HEK293 (cell line): ENCODE results near the gene CCR5AS.

Source experiments
- CTCF ChIA-PET: fragments of 350-600 bp; formaldehyde crosslinking; extraction: SDS; loops from one replicate; lab custom pipeline; 2021; ENCODE audit warnings: antibody characterized with exemption; lab: Yijun Ruan, JAX
- POLR2A ChIA-PET: fragments of 300-600 bp; formaldehyde crosslinking; extraction: SDS; loops from one replicate; lab custom pipeline; 2020; ENCODE audit warnings: antibody characterized with exemption, inconsistent platforms; lab: Yijun Ruan, JAX
- H3K27ac ChIP-seq: fragments of 200-500 bp; sonication (Bioruptor generic); 2 replicates; pipeline ENCODE4 v1.5.1; 2014; ENCODE audit warnings: low read depth, low read length, control low read depth, inconsistent platforms; ENCODE audit errors: extremely low read depth
- H3K36me3 ChIP-seq, 2 experiments: fragments of 200-500 bp in 1 of 2; sonication (Bioruptor generic) in 1 of 2; 1 replicate in 1 of 2; 2 replicates in 1 of 2; pipeline ENCODE4 v1.5.1; 2014 to 2017; ENCODE audit warnings: inconsistent platforms in 2 of 2, low read length in 2 of 2; ENCODE audit not compliant: control insufficient read depth in 2 of 2, insufficient read depth in 1 of 2
- H3K4me1 ChIP-seq: fragments of 200-500 bp; sonication (Bioruptor generic); 2 replicates; pipeline ENCODE4 v1.5.1; 2014; ENCODE audit warnings: mild to moderate bottlenecking, low read length, inconsistent platforms; ENCODE audit not compliant: control insufficient read depth, insufficient read depth
- H3K4me3 ChIP-seq: 2 replicates; pipeline ENCODE4 v1.5.1; 2011; ENCODE audit warnings: low read depth, mild to moderate bottlenecking, control low read depth, low read length, moderate library complexity
- H3K9me3 ChIP-seq: fragments of 200-500 bp; sonication (Bioruptor generic); 2 replicates; pipeline ENCODE4 v1.5.1; 2014; ENCODE audit warnings: low read depth, low read length, inconsistent platforms; ENCODE audit not compliant: control insufficient read depth, insufficient read depth
- GLI2 ChIP-seq: fragments of 450-650 bp; formaldehyde crosslinking; IDR thresholded peaks from 2 replicates; pipeline ENCODE4; 2017; ENCODE audit warnings: missing biosample characterization, missing genetic modification characterization, low read depth, borderline replicate concordance
- IKZF3 ChIP-seq: fragments of 450-650 bp; IDR thresholded peaks from 2 replicates; pipeline ENCODE4 v1.5.0; 2018; ENCODE audit warnings: missing biosample characterization, mild to moderate bottlenecking, missing genetic modification characterization, moderate library complexity
- INSM2 ChIP-seq: fragments of 450-650 bp; formaldehyde crosslinking; IDR thresholded peaks from 2 replicates; pipeline ENCODE4 v1.5.1; 2016; ENCODE audit warnings: missing biosample characterization, missing genetic modification characterization
- KLF7 ChIP-seq: fragments of 450-650 bp; formaldehyde crosslinking; IDR thresholded peaks from 2 replicates; pipeline ENCODE4 v1.5.1; 2016; ENCODE audit warnings: missing biosample characterization, missing genetic modification characterization, borderline replicate concordance
- OVOL3 ChIP-seq: fragments of 450-650 bp; formaldehyde crosslinking; IDR thresholded peaks from 2 replicates; pipeline ENCODE4 v1.5.1; 2016; ENCODE audit warnings: missing biosample characterization, missing genetic modification characterization
- SP3 ChIP-seq: fragments of 450-650 bp; formaldehyde crosslinking; IDR thresholded peaks from 2 replicates; pipeline ENCODE4 v1.5.1; 2016; ENCODE audit warnings: missing biosample characterization, missing genetic modification characterization
- ZBTB1 ChIP-seq: fragments of 450-650 bp; formaldehyde crosslinking; IDR thresholded peaks from 2 replicates; pipeline ENCODE4 v1.5.1; 2016; ENCODE audit warnings: missing biosample characterization, missing genetic modification characterization
- ZEB2 ChIP-seq: fragments of 450-650 bp; formaldehyde crosslinking; IDR thresholded peaks from 2 replicates; pipeline ENCODE4 v1.5.1; 2016; ENCODE audit warnings: missing biosample characterization, missing genetic modification characterization
- ZFP69B ChIP-seq: fragments of 450-650 bp; formaldehyde crosslinking; IDR thresholded peaks from 2 replicates; pipeline ENCODE4 v1.5.1; 2016; ENCODE audit warnings: missing biosample characterization, missing genetic modification characterization
- ZNF18 ChIP-seq: fragments of 450-650 bp; formaldehyde crosslinking; IDR thresholded peaks from 2 replicates; pipeline ENCODE4 v1.5.1; 2016; ENCODE audit warnings: missing biosample characterization, missing genetic modification characterization
- ZNF223 ChIP-seq: fragments of 450-650 bp; formaldehyde crosslinking; IDR thresholded peaks from 2 replicates; pipeline ENCODE4 v1.5.1; 2016; ENCODE audit warnings: missing biosample characterization, missing genetic modification characterization
- ZNF266 ChIP-seq: fragments of 450-650 bp; formaldehyde crosslinking; IDR thresholded peaks from 2 replicates; pipeline ENCODE4 v1.5.1; 2016; ENCODE audit warnings: missing biosample characterization, missing genetic modification characterization, low read depth
- ZNF274 ChIP-seq, 2 experiments: fragments of 200-500 bp in 1 of 2; fragments of 450-650 bp in 1 of 2; sonication (Bioruptor generic) in 1 of 2; formaldehyde crosslinking in 1 of 2; IDR thresholded peaks; 2 replicates each; pipeline versions ENCODE4 v1.5.1 to v1.6.1; 2014 to 2016; ENCODE audit warnings: borderline replicate concordance in 1 of 2, inconsistent platforms in 1 of 2, low read length in 1 of 2, missing biosample characterization in 1 of 2, missing genetic modification characterization in 1 of 2
- ZNF37A ChIP-seq: fragments of 450-650 bp; IDR thresholded peaks from 2 replicates; pipeline ENCODE4 v1.5.1; 2018; ENCODE audit warnings: missing biosample characterization, missing genetic modification characterization
- ZNF394 ChIP-seq: fragments of 450-650 bp; formaldehyde crosslinking; IDR thresholded peaks from 2 replicates; pipeline ENCODE4 v1.5.1; 2016; ENCODE audit warnings: missing biosample characterization, missing genetic modification characterization, mild to moderate bottlenecking, moderate library complexity, borderline replicate concordance
- ZNF416 ChIP-seq: fragments of 450-650 bp; formaldehyde crosslinking; IDR thresholded peaks from 2 replicates; pipeline ENCODE4 v1.5.1; 2016; ENCODE audit warnings: missing biosample characterization, missing genetic modification characterization
- ZNF48 ChIP-seq: fragments of 450-650 bp; formaldehyde crosslinking; IDR thresholded peaks from 2 replicates; pipeline ENCODE4 v1.5.1; 2016; ENCODE audit warnings: missing biosample characterization, missing genetic modification characterization
- ZNF555 ChIP-seq: fragments of 450-650 bp; formaldehyde crosslinking; conservative IDR thresholded peaks from 2 replicates; pipeline ENCODE4 v1.5.1; 2017; ENCODE audit warnings: missing biosample characterization, mild to moderate bottlenecking, missing genetic modification characterization, inconsistent platforms
- ZNF571 ChIP-seq: fragments of 450-650 bp; formaldehyde crosslinking; IDR thresholded peaks from 2 replicates; pipeline ENCODE4 v1.5.0; 2017; ENCODE audit warnings: missing biosample characterization, missing genetic modification characterization
- ZNF585B ChIP-seq: fragments of 450-650 bp; formaldehyde crosslinking; IDR thresholded peaks from 2 replicates; pipeline ENCODE4 v1.5.1; 2016; ENCODE audit warnings: missing biosample characterization, missing genetic modification characterization
- ZNF596 ChIP-seq: fragments of 450-650 bp; IDR thresholded peaks from 2 replicates; pipeline ENCODE4 v1.5.0; 2018; ENCODE audit warnings: missing biosample characterization, mild to moderate bottlenecking, missing genetic modification characterization, moderate library complexity
- ZNF654 ChIP-seq: fragments of 450-650 bp; formaldehyde crosslinking; IDR thresholded peaks from 2 replicates; pipeline ENCODE4 v1.5.1; 2016; ENCODE audit warnings: low read depth, missing biosample characterization, missing genetic modification characterization
- ZNF701 ChIP-seq: fragments of 450-650 bp; formaldehyde crosslinking; IDR thresholded peaks from 2 replicates; pipeline ENCODE4 v1.5.1; 2016; ENCODE audit warnings: missing biosample characterization, missing genetic modification characterization
- ZNF776 ChIP-seq: fragments of 450-650 bp; formaldehyde crosslinking; IDR thresholded peaks from 2 replicates; pipeline ENCODE4 v1.5.0; 2017; ENCODE audit warnings: missing biosample characterization, missing genetic modification characterization, borderline replicate concordance
- ZNF791 ChIP-seq: fragments of 450-650 bp; formaldehyde crosslinking; IDR thresholded peaks from 2 replicates; pipeline ENCODE4 v1.5.1; 2016; ENCODE audit warnings: missing biosample characterization, missing genetic modification characterization
- ZSCAN30 ChIP-seq: fragments of 450-650 bp; IDR thresholded peaks from 2 replicates; pipeline ENCODE4 v1.5.1; 2018; ENCODE audit warnings: missing biosample characterization, mild to moderate bottlenecking, missing genetic modification characterization, moderate library complexity
- TF ChIP-seq, protein P1 (sequence below): fragments of 450-650 bp; formaldehyde crosslinking; IDR thresholded peaks from 2 replicates; pipeline ENCODE4 v1.5.1; 2016; ENCODE audit warnings: missing biosample characterization, missing genetic modification characterization
- TF ChIP-seq, protein P2 (sequence below): fragments of 450-650 bp; formaldehyde crosslinking; IDR thresholded peaks from 2 replicates; pipeline ENCODE4 v1.5.1; 2016; ENCODE audit warnings: missing biosample characterization, missing genetic modification characterization

Gene CCR5AS

DNA sequence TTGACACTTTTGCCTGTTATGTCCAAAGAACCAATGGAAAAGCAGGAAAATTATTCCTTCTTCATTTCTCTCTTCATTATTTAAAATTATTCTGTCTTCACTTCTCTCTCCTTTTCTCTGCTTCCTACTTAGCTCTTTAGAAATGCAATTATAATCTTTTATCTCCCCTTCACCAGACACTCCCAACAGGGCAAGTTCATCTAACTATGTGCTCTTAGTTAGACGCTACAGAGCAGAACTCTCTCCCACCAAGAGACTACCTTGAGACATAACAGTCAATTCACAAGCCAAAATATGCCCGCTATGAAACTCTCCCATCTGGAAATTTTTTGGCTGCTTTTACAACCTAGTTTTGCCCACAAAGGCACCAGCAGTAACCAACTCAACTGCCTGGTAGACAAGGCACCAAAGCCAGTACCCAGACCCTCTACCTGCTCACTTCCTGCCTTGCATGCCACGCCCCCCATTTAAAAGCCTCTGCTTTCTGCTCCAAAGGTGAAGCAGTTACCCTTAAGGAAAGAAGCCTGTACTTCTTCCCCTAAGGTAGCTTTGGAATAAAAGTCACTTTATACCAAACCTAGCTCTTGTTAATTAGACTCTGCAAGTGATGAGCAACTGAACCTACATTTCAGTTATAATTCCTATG is 28.3 kb upstream of the CCR5AS start:
- Histone ChIP-seq H3K4me3 (no peak overlapping the region), H3K27ac (no peak overlapping the region), H3K4me1 (no peaks in the 10 kb centered on the region), H3K9me3 (no peaks in the 10 kb centered on the region), H3K36me3 (no peaks in the 10 kb centered on the region)
- POLR2A ChIA-PET = no interaction called here
- CTCF ChIA-PET = interaction anchor here (0.7 to 2.1 kb wide), 3 partner anchors 14 to 897 kb away, joined by 3 to 5 read pairs (median 3); no protein-coding TSS in a partner anchor
- TF ChIP-seq ZNF791 (tag by site-specific recombination) (no peak), ZNF596 (no peak), ZNF37A (no peak), IKZF3 (tag by site-specific recombination) (no peak), ZSCAN30 (tag by site-specific recombination) (no peak), ZBTB1 (tag by site-specific recombination) (no peak), ZNF571 (no peak), ZNF274 (IDR thresholded peaks at IDR 0.05; ENCODE audit: low read length) (no peak), ZNF274 (tag by site-specific recombination; IDR thresholded peaks at IDR 0.05; ENCODE audit: borderline replicate concordance) (no peak), OVOL3 (tag by site-specific recombination) (no peak), ZNF585B (tag by site-specific recombination) (no peak), ZNF654 (tag by site-specific recombination) (no peak), KLF7 (no peak), ZEB2 (no peak), GLI2 (tag by site-specific recombination) (no peak), ZNF701 (tag by site-specific recombination) (no peak), ZNF394 (tag by site-specific recombination) (no peak)
- TF ChIP-seq, protein P1, sequence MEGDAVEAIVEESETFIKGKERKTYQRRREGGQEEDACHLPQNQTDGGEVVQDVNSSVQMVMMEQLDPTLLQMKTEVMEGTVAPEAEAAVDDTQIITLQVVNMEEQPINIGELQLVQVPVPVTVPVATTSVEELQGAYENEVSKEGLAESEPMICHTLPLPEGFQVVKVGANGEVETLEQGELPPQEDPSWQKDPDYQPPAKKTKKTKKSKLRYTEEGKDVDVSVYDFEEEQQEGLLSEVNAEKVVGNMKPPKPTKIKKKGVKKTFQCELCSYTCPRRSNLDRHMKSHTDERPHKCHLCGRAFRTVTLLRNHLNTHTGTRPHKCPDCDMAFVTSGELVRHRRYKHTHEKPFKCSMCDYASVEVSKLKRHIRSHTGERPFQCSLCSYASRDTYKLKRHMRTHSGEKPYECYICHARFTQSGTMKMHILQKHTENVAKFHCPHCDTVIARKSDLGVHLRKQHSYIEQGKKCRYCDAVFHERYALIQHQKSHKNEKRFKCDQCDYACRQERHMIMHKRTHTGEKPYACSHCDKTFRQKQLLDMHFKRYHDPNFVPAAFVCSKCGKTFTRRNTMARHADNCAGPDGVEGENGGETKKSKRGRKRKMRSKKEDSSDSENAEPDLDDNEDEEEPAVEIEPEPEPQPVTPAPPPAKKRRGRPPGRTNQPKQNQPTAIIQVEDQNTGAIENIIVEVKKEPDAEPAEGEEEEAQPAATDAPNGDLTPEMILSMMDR = no peak
- TF ChIP-seq, protein P2, sequence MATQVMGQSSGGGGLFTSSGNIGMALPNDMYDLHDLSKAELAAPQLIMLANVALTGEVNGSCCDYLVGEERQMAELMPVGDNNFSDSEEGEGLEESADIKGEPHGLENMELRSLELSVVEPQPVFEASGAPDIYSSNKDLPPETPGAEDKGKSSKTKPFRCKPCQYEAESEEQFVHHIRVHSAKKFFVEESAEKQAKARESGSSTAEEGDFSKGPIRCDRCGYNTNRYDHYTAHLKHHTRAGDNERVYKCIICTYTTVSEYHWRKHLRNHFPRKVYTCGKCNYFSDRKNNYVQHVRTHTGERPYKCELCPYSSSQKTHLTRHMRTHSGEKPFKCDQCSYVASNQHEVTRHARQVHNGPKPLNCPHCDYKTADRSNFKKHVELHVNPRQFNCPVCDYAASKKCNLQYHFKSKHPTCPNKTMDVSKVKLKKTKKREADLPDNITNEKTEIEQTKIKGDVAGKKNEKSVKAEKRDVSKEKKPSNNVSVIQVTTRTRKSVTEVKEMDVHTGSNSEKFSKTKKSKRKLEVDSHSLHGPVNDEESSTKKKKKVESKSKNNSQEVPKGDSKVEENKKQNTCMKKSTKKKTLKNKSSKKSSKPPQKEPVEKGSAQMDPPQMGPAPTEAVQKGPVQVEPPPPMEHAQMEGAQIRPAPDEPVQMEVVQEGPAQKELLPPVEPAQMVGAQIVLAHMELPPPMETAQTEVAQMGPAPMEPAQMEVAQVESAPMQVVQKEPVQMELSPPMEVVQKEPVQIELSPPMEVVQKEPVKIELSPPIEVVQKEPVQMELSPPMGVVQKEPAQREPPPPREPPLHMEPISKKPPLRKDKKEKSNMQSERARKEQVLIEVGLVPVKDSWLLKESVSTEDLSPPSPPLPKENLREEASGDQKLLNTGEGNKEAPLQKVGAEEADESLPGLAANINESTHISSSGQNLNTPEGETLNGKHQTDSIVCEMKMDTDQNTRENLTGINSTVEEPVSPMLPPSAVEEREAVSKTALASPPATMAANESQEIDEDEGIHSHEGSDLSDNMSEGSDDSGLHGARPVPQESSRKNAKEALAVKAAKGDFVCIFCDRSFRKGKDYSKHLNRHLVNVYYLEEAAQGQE (tag by site-specific recombination) = no peak

- H3K4me3 ChIP-seq = no peak overlapping the region
- H3K9me3 ChIP-seq = no peaks in the 10 kb centered on the region
- no peaks in the 10 kb centered on the region for H3K4me1 ChIP-seq
- TF ChIP-seq ZNF48 (tag by site-specific recombination) = no peak
- TF ChIP-seq KLF7 = no peak
- no peak for TF ChIP-seq ZNF555
- TF ChIP-seq ZNF18 (tag by site-specific recombination) = no peak
- TF ChIP-seq ZNF266 = no peak
- TF ChIP-seq ZFP69B (tag by site-specific recombination) = no peak
- no peak for TF ChIP-seq ZBTB1 (tag by site-specific recombination)
- TF ChIP-seq ZNF223 (tag by site-specific recombination) = no peak
- no peak for TF ChIP-seq ZNF776 (tag by site-specific recombination)
- TF ChIP-seq INSM2 = no peak
- TF ChIP-seq SP3 (tag by site-specific recombination) = no peak
- no peak for TF ChIP-seq ZNF416 (tag by site-specific recombination)
- no peaks in the 10 kb centered on the region for H3K36me3 ChIP-seq
- ChIA-PET POLR2A (no interaction called here), CTCF (interaction anchor here (2.1 kb wide), 1 partner anchor 16 kb away, joined by 5 read pairs; no protein-coding TSS in a partner anchor)
- no peak overlapping the region for H3K27ac ChIP-seq
These were observed 27.0 kb upstream of the CCR5AS start for GRCh38 chr3:46433841-46434240.
